CD4-positive, alpha-beta memory T cell (primary cell): ENCODE results near the gene C6orf89. TPM values are rescaled to one million over a fixed set of nuclear protein-coding genes. Genes with fewer than 3 reads are reported as not detected.

Experiments
- CTCF ChIA-PET: fragments of 350-600 bp; sonication (Branson Sonifier 250); formaldehyde crosslinking; loops from one replicate; lab custom pipeline; 2021; ENCODE audit warnings: inconsistent platforms; ENCODE audit not compliant: partially characterized antibody; lab: Charles Lee
- POLR2A ChIA-PET: fragments of 350-600 bp; sonication (Branson Sonifier 250); formaldehyde crosslinking; loops from one replicate; lab custom pipeline; 2021; ENCODE audit not compliant: partially characterized antibody; lab: Charles Lee
- DNase-seq, 5 donors: peaks; one replicate each; pipeline versions ENCODE4 v3.0.0 to v3.0.0-alpha.2; 2020 to 2022; ENCODE audit warnings: mixed read lengths in 1 of 5
- H3K27ac ChIP-seq: one replicate; pipeline ENCODE4 v1.7.0; 2013; ENCODE audit warnings: low read depth, low read length
- H3K27me3 ChIP-seq: 2 replicates; pipeline ENCODE4 v1.7.0; 2013; ENCODE audit warnings: mild to moderate bottlenecking, low read length, moderate library complexity; ENCODE audit not compliant: insufficient read depth
- H3K36me3 ChIP-seq: 2 replicates; pipeline ENCODE4 v1.7.0; 2013; ENCODE audit warnings: mild to moderate bottlenecking, low read length, moderate library complexity; ENCODE audit not compliant: insufficient read depth
- H3K4me1 ChIP-seq: 2 replicates; pipeline ENCODE4 v1.7.0; 2013; ENCODE audit warnings: mild to moderate bottlenecking, low read length, moderate library complexity; ENCODE audit not compliant: insufficient read depth
- H3K4me3 ChIP-seq, 2 donors: one replicate each; pipeline ENCODE4 v1.7.0; 2013; ENCODE audit warnings: low read length in 2 of 2, mild to moderate bottlenecking in 1 of 2
- H3K9me3 ChIP-seq, 2 donors: one replicate each; pipeline ENCODE4 v1.7.0; 2013; ENCODE audit warnings: low read length in 2 of 2, control low read depth in 1 of 2; ENCODE audit not compliant: control insufficient read depth in 1 of 2
- H3K27ac Mint-ChIP-seq, 7 donors: one replicate each; pipeline ENCODE4 v1.8.0; 2020 to 2021; ENCODE audit warnings: mixed read lengths in 7 of 7, mild to moderate bottlenecking in 6 of 7, inconsistent platforms in 3 of 7, moderate library complexity in 3 of 7
- H3K27me3 Mint-ChIP-seq, 2 donors: one replicate each; pipeline ENCODE4 v1.8.0; 2020 to 2021; ENCODE audit warnings: mixed read lengths in 2 of 2
- H3K36me3 Mint-ChIP-seq, 2 donors: one replicate each; pipeline ENCODE4 v1.8.0; 2020 to 2021; ENCODE audit warnings: mixed read lengths in 2 of 2, inconsistent platforms in 1 of 2, mild to moderate bottlenecking in 1 of 2
- H3K4me1 Mint-ChIP-seq, 4 donors: one replicate each; pipeline ENCODE4 v1.8.0; 2020 to 2021; ENCODE audit warnings: mixed read lengths in 4 of 4, mild to moderate bottlenecking in 1 of 4
- H3K4me3 Mint-ChIP-seq, 8 donors: one replicate each; pipeline ENCODE4 v1.8.0; 2020 to 2021; ENCODE audit warnings: mixed read lengths in 8 of 8, mild to moderate bottlenecking in 7 of 8, moderate library complexity in 6 of 8, inconsistent platforms in 3 of 8
- H3K9me3 Mint-ChIP-seq, 8 donors: one replicate each; pipeline ENCODE4 v1.8.0; 2020 to 2021; ENCODE audit warnings: mixed read lengths in 8 of 8, mild to moderate bottlenecking in 5 of 8, inconsistent platforms in 3 of 8, moderate library complexity in 1 of 8
- intact Hi-C: fragments of 100-400 bp; cut with micrococcal nuclease; formaldehyde crosslinking; loops from one replicate; pipeline ENCODE4 v1.15.1; 2023
- polyA plus RNA-seq, 2 donors: library from polyadenylated mRNA; unstranded; fragments of 300-500 nt; fragmentation: Illumina TruSeq; gene quantifications; one replicate each; pipeline ENCODE4 v1.2.3, GENCODE V29; 2021
- total RNA-seq, 2 experiments: library from RNA; stranded (reverse); gene quantifications; one replicate each; pipeline ENCODE4 v1.2.3, GENCODE V29; 2021

The C6orf89 gene, protein sequence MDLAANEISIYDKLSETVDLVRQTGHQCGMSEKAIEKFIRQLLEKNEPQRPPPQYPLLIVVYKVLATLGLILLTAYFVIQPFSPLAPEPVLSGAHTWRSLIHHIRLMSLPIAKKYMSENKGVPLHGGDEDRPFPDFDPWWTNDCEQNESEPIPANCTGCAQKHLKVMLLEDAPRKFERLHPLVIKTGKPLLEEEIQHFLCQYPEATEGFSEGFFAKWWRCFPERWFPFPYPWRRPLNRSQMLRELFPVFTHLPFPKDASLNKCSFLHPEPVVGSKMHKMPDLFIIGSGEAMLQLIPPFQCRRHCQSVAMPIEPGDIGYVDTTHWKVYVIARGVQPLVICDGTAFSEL
- 10 to 100 TPM; 53.0 to 56.0 TPM for total RNA-seq
- 10 to 100 TPM; 35.4 to 52.8 TPM for polyA plus RNA-seq

DNA sequence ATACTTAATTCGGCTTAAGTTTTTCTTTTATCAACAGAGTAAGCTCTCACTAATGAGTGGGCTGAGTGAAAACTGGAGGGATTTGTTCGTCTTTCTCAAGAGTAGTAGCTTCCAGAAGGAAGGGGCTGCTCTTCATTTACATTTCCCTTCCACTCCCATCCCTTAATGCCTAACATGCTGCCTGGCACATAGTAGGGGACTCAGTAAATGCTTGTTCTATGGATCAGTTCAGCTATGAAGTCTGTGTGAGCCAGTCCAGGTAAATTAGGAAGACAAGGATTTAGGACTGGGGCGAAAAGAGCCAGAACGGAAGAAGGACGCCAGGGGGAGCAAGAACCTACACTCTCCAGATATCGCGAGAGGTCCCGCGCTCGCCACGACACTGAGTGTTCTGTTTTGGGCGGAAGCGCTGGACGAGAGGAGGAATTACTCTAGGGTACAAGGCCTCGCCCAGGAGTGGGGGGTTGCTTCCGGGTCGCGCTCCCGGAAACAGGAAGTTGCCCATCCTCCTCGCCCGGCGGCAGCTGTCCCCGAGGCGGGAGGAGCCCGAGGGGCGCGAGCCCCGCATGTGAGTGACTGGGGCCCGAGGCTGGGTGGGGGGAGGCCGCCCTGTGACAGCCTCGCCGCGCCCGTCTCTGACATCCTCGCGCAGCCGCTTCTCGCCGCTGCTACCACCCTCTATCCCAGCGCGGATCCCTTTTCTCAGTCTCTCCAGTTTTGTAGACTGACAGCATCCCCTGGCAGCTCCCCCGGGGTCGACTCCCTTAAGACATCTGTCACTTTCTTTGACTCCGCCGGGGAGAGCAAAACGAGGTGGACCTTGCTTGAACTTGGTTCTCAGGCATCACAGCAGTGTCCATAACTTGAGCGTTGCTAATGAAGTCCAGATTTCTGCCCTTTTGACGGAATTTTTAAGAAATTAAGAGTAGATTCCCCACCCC lies at the start of gene C6orf89:
Gene C6orf89, plus strand, starts transcription at position 492 of the 941 bp plus-strand sequence. CDS start 13,493 bp downstream, outside the sequence.
- Histone ChIP-seq H3K27ac (peak within 1 kb of the TSS; percentile 85), H3K36me3 (no peaks in the 10 kb centered on the region), H3K27me3 (no peaks in the 10 kb centered on the region), H3K4me3 (peak within 1 kb of the TSS; percentile 71 to 84), H3K9me3 (no peaks in the 10 kb centered on the region), H3K4me1 (peaks cover 50% of the 10 kb centered on the region)
- ChIA-PET CTCF (interaction anchor here (0.5 to 8.4 kb wide), 45 partner anchors 9 to 1625 kb away, joined by 3 to 188 read pairs (median 5); partner anchors contain the start of genes MTCH1, PI16, PPIL1 and TBC1D22B), POLR2A (interaction anchor here (0.7 to 4.0 kb wide), 21 partner anchors 12 to 347 kb away, joined by 3 to 69 read pairs (median 5); partner anchors contain the start of genes FGD2, MTCH1, PI16 and PPIL1)
- Mint-ChIP-seq H3K9me3 (no peaks in the 10 kb centered on the region), H3K4me1 (peaks cover 23 to 51% (median 39%) of the 10 kb centered on the region in 4 donors), H3K4me3 (peak within 1 kb of the TSS; percentile 82 to 93 (median 90)), H3K36me3 (peaks cover 0 to 5% of the 10 kb centered on the region in 2 donors), H3K27me3 (no peaks in the 10 kb centered on the region), H3K27ac (peak within 1 kb of the TSS; percentile 94 to 98 (median 96))
- intact Hi-C loops, result loop anchor here (1.0 kb wide), 9 partner anchors 10 to 372 kb away; partner anchors contain the start of genes MTCH1 and TBC1D22B
- DNase-seq, result peak; percentile 95 to 98 (median 97)

DNA sequence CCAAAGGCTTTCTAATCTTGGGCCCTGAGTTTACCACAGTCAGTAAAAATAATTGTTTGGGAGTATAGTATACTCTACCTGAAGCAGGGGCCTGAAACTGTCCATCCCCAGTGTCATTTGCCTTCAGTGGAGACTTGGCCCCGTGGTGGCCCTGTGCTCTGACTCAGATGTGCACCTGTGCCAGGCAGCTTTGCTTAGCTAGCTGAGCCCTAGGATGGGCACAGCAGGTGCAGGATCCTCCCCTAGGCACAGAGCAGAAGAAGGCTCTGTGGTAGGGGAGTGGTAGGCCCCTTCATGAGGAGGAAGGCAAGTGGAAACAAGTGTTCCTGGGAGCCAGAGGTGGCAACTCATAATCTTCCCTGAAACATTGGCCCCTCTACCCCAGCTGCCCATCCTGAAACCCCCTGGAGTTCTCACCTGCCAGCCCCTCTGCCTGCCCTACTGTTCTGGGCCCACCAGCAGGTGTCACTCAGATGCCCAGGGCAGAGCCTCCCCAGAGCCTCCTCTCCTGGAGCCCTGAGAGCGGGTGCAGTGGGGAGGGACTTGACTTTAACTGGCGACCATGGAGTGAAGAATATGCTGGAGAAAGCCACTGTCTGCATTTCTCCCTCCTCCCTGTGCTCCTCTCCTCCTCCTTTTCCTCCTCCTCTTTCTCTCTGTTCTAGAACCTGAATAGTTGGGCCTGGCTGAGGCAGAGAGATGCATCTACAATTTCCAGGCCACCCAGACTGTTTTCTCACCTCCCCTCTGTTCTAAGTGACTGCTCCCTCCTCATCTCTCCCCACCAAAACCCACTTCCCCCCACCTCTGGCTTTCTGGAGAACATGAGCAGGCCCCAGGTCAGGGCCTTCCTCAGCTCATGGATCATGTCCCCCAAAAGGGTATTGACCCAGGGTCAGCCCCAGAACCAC lies 49.4 kb upstream of the C6orf89 start:
- intact Hi-C loops, result no loop called here
- Mint-ChIP-seq H3K27me3 (peaks cover 4 to 19% of the 10 kb centered on the region in 2 donors), H3K4me1 (peaks cover 3 to 15% (median 9%) of the 10 kb centered on the region in 4 donors), H3K36me3 (no peaks in the 10 kb centered on the region), H3K27ac (peak overlapping the region in 2 of 7 donors; percentile 35 to 76), H3K4me3 (no peak overlapping the region), H3K9me3 (peaks cover 0 to 3% (median 0%) of the 10 kb centered on the region in 8 donors)
- peaks cover 20% of the 10 kb centered on the region for H3K4me1 ChIP-seq
- H3K27me3 ChIP-seq, result peaks cover 18% of the 10 kb centered on the region
- POLR2A ChIA-PET, result no interaction called here
- CTCF ChIA-PET, result interaction anchor here (0.8 to 1.9 kb wide), 3 partner anchors 24 to 182 kb away, joined by 3 to 6 read pairs (median 4); no protein-coding TSS in a partner anchor
- H3K27ac ChIP-seq, result no peak overlapping the region
- H3K4me3 ChIP-seq, result no peak overlapping the region
- no peaks in the 10 kb centered on the region for H3K36me3 ChIP-seq
- H3K9me3 ChIP-seq, result no peaks in the 10 kb centered on the region
- no peak for DNase-seq

DNA sequence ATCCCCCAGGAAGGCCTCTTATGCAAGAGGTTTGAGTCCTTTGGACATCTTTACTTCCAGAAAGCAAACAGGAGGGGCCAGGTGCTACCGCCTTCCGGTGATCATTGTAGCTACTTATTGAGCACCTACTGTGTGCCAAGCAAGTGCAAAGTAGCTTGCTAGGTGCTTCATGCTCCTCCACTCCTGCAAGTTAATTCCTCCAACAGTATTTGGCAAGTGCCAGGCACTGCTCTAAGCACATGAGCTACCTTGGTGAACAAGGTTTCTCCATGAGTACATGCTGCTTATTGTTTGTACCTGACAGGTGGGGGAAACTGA lies 48.8 kb upstream of the C6orf89 start:
- Mint-ChIP-seq H3K4me1 (peaks cover 3 to 15% (median 9%) of the 10 kb centered on the region in 4 donors), H3K27me3 (peaks cover 4 to 19% of the 10 kb centered on the region in 2 donors), H3K27ac (no peak overlapping the region), H3K4me3 (no peak overlapping the region), H3K36me3 (no peaks in the 10 kb centered on the region), H3K9me3 (peaks cover 0 to 3% (median 0%) of the 10 kb centered on the region in 8 donors)
- Histone ChIP-seq H3K27ac (no peak overlapping the region), H3K9me3 (no peaks in the 10 kb centered on the region), H3K36me3 (no peaks in the 10 kb centered on the region), H3K27me3 (peaks cover 18% of the 10 kb centered on the region), H3K4me3 (no peak overlapping the region), H3K4me1 (peaks cover 20% of the 10 kb centered on the region)
- DNase-seq, result no peak
- CTCF ChIA-PET, result interaction anchor here (0.7 to 1.9 kb wide), 3 partner anchors 12 to 181 kb away, joined by 3 to 6 read pairs (median 3); no protein-coding TSS in a partner anchor
- intact Hi-C loops, result no loop called here
- POLR2A ChIA-PET, result no interaction called here

DNA sequence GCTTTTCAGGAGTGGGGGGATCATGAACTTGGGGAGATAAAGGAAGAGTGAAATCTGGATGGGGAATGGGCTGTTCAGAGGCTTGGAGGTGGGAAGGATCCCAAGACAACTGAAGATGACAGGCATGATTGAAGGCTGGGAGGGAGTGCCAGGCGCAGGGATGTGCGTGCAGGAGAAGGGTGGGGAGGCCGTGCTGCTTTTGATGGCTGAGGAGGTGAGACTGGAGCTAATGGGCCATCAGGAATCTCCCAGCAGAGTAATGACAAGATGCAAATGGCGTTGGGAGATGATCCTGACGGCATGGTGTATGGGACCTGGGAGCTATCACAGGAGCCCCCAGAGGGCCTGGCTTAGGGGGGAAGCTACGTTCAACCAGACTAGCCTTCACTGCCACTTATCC lies 48.1 kb upstream of the C6orf89 start:
- Histone ChIP-seq H3K4me3 (no peak overlapping the region), H3K27me3 (peaks cover 18% of the 10 kb centered on the region), H3K27ac (no peak overlapping the region), H3K36me3 (no peaks in the 10 kb centered on the region), H3K9me3 (no peaks in the 10 kb centered on the region), H3K4me1 (peaks cover 20% of the 10 kb centered on the region)
- H3K27me3 Mint-ChIP-seq, result peaks cover 4 to 19% of the 10 kb centered on the region in 2 donors
- peaks cover 0 to 3% (median 0%) of the 10 kb centered on the region in 8 donors for H3K9me3 Mint-ChIP-seq
- intact Hi-C loops, result no loop called here
- H3K4me1 Mint-ChIP-seq, result peaks cover 3 to 15% (median 9%) of the 10 kb centered on the region in 4 donors
- ChIA-PET POLR2A (no interaction called here), CTCF (interaction anchor here (0.7 to 1.9 kb wide), 2 partner anchors 12 to 181 kb away, joined by 3 to 6 read pairs; no protein-coding TSS in a partner anchor)
- H3K36me3 Mint-ChIP-seq, result no peaks in the 10 kb centered on the region
- DNase-seq, result no peak
- H3K4me3 Mint-ChIP-seq, result peak overlapping the region in 5 of 8 donors; percentile 17 to 70 (median 59)
- H3K27ac Mint-ChIP-seq, result peak overlapping the region in 1 of 7 donors; percentile 63

DNA sequence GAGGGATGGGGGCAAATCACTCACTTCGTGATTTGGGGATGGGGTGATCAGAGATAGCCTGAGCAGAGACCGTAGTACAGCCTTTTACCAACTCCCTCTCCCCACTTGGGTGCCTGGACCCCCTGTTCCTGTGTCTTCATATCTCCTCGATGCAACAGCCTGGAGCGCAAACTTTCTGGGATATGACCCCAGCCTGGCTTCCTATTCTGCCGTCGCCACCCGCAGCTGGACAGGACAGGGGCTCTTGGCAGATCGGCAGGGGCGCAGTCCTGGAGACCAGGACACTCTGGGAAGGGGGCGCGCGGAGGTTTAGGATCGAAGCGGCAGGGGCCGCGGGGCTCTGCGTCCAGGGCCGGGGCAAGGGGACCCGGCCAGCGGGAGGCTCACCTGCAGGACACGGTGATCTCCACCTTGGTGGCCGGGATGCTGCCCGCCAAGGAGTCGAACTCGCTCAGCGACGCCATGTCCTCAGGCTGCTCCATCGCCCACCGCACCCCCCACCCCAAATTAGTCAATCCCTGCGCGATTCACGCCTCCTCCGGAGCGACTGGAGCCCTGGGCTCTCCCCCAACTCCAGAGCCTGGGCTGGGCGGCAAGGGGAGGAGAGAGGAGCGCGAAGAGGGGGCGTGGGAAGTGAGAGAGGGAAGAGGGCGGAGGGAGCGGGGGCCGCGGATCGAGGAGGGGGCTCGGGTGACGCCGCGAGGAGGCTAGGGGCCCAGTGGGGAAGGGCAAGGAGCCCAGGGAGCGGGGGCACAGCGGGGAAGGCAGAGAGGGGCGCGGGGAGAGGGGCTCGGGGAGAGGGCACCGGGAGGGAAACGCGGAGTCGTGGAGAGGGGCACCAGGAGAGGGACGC lies 46.6 kb upstream of the C6orf89 start, which contains the start of gene CPNE5:
Gene CPNE5, minus strand, starts transcription at position 549 of the 853 bp plus-strand sequence. Its CDS starts 67 bp downstream, at position 482.
- H3K27me3 Mint-ChIP-seq, result peaks cover 4 to 19% of the 10 kb centered on the region in 2 donors
- CTCF ChIA-PET, result no interaction called here
- H3K4me3 ChIP-seq, result peak within 1 kb of the TSS in 1 of 2 donors; percentile 19

More for the DNA sequence above, 46.6 kb upstream of the C6orf89 start, which contains the start of gene CPNE5:
- peaks cover 20% of the 10 kb centered on the region for H3K4me1 ChIP-seq
- H3K27ac ChIP-seq, result no peak within 1 kb of the TSS
- H3K9me3 ChIP-seq, result no peaks in the 10 kb centered on the region
- H3K9me3 Mint-ChIP-seq, result peaks cover 0 to 3% (median 0%) of the 10 kb centered on the region in 8 donors
- POLR2A ChIA-PET, result no interaction called here
- peak within 1 kb of the TSS in 1 of 7 donors; percentile 63 for H3K27ac Mint-ChIP-seq
- intact Hi-C loops, result no loop called here
- peaks cover 18% of the 10 kb centered on the region for H3K27me3 ChIP-seq
- peaks cover 3 to 15% (median 9%) of the 10 kb centered on the region in 4 donors for H3K4me1 Mint-ChIP-seq
- H3K36me3 ChIP-seq, result no peaks in the 10 kb centered on the region
- no peaks in the 10 kb centered on the region for H3K36me3 Mint-ChIP-seq
- H3K4me3 Mint-ChIP-seq, result peak within 1 kb of the TSS; percentile 73 to 84 (median 81)
- no peak for DNase-seq
